Measurements from ENCODE around the gene SCAF4.
"Not testable (repeated sequence)": the region's sequence is repeated elsewhere in the genome, so short reads cannot be mapped to it uniquely, and the experiment has no call there.

SCAF4 gene

DNA sequence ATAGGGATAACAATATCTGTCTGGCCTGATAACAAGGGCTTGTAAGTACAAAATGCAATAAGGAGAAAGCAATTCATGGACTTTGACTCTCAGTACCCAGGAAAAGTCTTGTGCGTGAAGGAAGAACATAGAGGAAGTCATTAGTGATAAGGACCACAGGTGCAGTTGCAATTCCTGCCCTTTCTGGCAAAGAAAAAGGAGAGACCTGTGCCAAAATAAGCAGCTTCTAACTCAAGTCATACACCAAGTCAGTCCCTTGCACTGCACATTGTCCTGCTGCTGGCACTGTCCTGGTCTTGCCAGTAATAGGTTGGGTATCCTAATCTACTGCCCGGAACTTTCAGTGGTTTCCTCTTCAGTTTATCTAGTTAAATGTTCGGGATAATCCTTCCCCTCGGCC is 87.3 kb downstream of the SCAF4 start:
- ATAC-seq (no peak), DNase-seq (no peak)

DNA sequence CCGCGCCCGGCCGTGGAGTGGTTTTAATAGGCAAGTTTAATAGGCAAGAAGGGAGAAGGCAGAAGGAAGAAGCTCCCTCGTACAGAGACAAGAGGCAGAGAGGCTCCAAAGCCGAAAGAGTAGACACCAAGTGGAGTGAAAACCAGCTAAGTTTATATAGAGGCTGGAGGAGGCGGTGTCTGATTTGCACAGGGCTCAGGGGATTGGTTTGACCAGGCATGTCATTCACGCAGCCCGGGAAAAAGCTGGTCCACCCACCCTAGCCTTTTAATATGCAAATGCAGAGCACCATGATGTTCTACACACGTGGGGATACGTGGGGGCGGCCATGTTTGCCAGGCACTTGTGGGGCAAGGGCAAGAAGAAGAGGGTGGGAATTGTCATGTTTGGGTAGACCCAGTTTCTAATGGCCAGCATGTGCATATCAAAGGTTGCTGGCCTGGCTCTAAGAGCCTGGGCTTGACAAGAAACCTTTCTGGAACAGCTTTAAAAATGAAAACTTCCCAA is 90.4 kb downstream of the SCAF4 start:
- no peak for DNase-seq
- ATAC-seq: no peak

DNA sequence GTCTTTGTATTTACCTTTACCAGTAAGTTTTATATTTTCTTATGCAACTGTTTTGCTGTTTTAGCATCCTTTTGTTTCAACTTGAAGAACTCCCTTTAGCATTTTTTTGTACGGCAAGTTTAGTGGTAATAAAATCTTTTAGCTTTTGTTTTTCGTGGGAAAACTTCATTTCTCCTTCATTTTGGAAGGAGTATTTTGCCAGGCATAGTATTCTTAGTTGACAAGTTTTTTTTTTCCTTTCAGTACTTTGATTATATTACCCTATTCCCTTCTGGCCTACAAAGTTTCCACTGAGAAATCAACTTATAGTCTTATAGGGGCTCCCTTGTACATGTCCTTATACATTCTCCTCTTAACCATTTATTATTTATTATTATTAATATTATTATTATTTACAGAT is 95.0 kb downstream of the SCAF4 start:
- no peak for ATAC-seq
- DNase-seq: no peak

DNA sequence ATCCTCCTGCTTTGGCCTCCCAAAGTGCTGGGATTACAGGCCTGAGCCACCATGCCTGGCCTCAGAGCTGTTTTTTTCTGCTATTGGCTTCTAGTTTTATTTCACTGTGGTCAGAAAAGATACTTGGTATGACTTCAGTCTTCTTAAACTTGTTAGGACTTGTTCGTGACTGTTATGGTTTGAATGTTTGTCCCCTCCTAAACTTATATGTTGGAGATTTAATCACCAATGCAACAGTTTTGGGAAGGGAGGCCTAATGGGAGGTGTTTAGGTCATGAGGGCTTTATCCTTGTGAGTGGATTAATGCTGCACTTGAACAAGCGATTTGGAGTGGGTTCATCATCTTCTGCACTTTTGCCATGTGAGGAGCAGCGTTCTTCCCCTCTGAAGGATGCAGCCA is 96.9 kb downstream of the SCAF4 start:
- no peak for DNase-seq
- ATAC-seq: no peak

DNA sequence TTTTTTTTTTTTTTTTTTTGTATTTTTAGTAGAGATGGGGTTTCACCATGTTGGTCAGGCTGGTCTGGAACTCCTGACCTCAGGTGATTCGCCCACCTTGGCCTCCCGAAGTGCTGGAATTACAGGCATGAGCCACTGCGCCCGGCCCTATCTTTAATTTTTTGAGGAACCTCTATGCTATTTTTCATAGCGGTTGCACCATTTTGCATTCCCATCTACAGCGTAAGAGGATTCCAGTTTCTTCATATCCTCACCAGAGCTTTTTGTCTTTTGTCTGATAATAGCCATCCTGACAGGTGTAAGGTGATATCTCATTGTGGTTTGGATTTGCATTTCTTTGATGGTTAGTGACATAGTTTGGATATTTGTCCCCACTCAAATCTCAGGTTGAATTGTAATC is 100.0 kb downstream of the SCAF4 start:
- ATAC-seq, DNase-seq: not testable (repeated sequence)

DNA sequence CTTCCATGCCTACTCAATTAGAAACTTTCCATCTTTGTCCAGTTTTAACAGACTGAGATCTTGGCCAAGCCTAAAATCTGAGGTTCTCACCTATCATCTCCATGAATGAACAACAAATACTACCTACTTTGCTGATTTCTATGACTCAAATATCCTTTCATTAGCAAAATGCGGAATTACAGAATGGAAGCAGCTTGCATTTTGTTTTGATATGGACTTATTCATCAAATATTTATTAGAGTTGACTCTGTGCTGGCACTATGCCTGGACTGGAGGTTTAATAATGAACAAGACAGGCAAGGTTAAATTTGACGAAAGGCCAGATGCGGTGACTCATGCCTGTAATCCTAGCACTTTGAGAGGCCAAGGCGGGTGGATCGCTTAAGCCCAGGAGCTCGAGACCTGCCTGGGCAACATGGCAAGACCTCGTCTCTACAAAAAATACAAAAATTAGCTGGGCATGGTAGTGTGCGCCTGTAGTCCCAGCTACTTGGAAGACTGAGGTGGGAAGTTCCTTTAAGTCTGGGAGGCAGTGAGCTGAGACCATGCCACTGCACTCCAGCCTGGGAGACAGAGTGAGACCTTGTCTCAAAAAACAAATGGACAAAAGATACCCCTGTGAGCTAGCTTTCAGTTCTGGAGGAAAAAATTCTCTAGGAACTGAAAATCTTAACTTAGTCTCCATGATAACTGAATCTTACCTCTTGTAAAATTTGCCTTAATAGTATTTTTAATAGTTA is 101.8 kb downstream of the SCAF4 start:
- DNase-seq (no peak), ATAC-seq (no peak)

DNA sequence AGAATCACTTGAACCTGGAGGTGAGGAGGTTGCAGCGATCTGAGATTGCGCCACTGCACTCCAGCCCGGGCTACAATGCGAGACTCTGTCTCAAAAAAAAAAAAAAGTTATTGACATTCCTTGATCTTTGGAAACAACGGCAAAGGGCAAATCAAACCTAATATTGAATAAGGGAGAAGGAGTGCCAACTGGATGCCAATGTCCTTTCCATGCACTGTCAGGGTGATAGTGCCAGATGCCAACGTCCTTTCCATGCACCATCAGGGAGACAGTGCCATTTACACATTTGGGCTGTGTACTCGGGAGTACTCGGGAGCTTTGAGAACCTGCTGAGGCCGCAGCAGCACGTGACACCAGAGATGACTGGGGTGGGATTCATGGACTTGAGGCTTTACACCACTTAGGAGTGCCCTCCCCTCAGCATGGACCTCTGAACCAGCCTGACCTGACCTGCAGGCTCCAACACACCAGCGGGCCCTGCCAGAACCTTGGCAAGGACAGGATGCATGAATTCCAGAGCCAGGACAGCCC is 106.9 kb downstream of the SCAF4 start:
- DNase-seq: no peak
- ATAC-seq: no peak

DNA sequence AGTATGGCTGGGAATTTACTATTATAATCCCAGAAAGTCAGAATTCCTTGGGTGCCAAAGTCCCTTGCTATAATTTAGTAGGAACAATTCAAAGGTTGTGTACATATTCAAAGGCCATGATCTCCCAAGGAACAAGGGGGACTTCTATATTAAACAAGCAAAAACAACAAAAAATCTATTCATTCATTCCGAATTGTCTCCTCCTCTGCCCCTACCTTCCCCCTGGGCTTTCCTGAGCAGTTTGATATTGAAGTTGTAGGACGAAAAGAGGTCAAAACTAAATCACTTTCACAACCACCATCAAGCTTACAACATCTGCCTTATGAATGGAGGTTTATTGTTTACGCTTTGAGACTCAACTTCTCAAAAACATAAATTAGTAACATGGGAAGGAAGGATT is 107.7 kb downstream of the SCAF4 start:
- no peak for ATAC-seq

DNA sequence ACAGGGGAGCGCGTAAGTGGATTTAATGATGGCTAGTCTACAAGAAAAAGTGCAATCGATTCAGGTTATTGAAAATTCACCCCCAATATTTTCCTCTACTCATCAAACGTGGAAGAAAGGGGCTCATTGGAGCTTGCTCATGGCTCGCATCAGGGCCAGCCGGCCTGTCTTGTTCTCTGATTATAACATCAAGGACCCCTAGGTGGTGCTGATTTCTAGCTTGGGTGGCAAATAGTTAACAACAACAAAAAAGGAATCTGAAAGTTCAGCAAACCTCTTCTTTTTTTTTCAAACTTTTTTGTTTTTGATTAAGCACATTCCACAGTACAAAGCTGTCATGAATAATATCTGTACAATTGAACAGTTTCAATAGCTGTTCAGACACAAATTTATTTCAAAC is 108.3 kb downstream of the SCAF4 start:
- no peak for DNase-seq

More for the DNA sequence above, 107.7 kb downstream of the SCAF4 start:
- no peak for DNase-seq

DNA sequence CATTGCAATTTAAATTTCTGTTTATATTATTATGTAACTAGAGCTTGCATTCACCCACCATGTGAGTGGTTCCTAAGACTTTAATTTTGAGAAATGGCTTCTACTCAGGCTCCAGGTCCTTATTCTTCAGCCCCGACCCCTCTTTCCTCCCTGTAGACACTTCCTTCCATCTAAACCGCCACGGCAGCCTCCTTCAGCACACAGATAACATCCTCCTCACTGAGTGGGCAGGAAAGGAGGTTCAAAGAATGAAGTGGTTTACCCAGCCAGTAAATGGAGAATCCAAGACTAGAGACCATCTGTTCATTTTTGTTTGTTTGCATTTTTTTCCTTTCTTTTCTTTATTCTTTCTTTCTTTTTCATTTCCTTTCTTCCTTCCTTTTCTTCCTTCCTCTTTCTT is 109.5 kb downstream of the SCAF4 start:
- ATAC-seq (no peak), DNase-seq (no peak)

More for the DNA sequence above, 108.3 kb downstream of the SCAF4 start:
- no peak for ATAC-seq

All from stimulated activated naive CD8-positive, alpha-beta T cell treated with anti-CD3 and anti-CD28 coated beads, Interleukin-15, Interleukin-2, amounts not matched to agents 100 U/mL and 50 U/mL, for 24 hours (primary cell).